ENCODE results near the gene TGM4.

The TGM4 gene

DNA sequence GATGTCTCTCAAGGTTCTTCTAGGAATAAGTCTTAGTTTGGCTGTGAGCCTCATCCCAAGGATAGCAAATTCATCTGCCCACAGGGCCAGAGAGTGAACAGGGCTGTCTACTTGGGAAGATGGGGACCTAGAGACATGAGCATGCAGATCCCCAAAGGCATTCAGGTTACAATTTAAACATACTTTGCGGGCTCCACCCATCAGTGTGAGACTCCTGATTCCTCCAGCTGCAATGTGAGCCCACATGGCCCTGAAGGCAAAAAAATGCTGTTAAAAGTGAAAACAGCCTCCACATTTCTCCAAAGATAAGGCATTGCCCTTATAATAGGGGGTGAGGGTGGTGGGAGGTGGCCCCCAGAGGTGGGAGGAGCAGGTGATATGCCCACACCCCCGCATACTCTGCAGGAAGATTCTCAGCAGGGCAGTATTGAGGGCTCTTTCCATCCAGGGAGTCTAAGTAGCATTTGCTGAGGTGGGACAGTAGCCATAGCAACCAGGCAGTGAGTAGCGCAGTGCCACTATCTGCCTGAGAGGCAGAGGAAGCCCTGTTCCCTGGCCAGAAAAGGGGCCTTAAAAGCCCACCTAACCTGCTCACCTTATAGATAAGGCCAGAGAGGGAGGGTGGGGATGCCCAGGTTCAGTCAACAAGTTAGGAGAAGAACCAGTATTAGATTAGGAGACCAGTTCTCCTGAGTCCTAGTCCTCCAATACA, 31.2 kb downstream of the TGM4 start:
- ATAC-seq: no peak
- TF ChIP-seq OSR1 (CRISPR knock-in tag; IDR thresholded peaks at IDR 0.05) (no peak), GLIS3 (CRISPR knock-in tag; IDR thresholded peaks at IDR 0.05) (no peak), ESRRG (CRISPR knock-in tag; IDR thresholded peaks at IDR 0.05) (no peak), TOX (CRISPR knock-in tag; IDR thresholded peaks at IDR 0.05; ENCODE audit: borderline replicate concordance) (no peak)
- TF ChIP-seq, protein P1, sequence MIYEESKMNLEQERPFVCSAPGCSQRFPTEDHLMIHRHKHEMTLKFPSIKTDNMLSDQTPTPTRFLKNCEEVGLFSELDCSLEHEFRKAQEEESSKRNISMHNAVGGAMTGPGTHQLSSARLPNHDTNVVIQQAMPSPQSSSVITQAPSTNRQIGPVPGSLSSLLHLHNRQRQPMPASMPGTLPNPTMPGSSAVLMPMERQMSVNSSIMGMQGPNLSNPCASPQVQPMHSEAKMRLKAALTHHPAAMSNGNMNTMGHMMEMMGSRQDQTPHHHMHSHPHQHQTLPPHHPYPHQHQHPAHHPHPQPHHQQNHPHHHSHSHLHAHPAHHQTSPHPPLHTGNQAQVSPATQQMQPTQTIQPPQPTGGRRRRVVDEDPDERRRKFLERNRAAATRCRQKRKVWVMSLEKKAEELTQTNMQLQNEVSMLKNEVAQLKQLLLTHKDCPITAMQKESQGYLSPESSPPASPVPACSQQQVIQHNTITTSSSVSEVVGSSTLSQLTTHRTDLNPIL (CRISPR knock-in tag; IDR thresholded peaks at IDR 0.05; ENCODE audit: low read depth): no peak

DNA sequence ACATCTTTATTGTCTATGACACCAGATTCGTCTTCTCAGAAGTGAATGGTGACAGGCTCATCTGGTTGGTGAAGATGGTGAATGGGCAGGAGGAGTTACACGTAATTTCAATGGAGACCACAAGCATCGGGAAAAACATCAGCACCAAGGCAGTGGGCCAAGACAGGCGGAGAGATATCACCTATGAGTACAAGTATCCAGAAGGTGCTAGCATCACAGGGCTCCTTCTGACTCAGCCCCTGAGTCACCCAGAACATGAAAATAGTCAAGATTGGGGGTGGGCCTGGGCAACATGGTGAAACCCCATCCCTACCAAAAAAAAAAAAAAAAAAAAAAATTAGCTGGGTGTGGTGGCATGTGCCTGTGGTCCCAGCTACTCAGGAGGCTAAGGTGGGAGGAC, 32.6 kb downstream of the TGM4 start:
- TF ChIP-seq BACH2 (CRISPR knock-in tag; IDR thresholded peaks at IDR 0.05; ENCODE audit: borderline replicate concordance) (no peak), TCF4 (CRISPR knock-in tag; IDR thresholded peaks at IDR 0.05; ENCODE audit: borderline replicate concordance) (no peak), ZC3H10 (CRISPR knock-in tag; IDR thresholded peaks at IDR 0.05) (no peak), TOX (CRISPR knock-in tag; IDR thresholded peaks at IDR 0.05; ENCODE audit: borderline replicate concordance) (no peak), ISL1 (CRISPR knock-in tag; IDR thresholded peaks at IDR 0.05) (no peak), PPARA (CRISPR knock-in tag; IDR thresholded peaks at IDR 0.05; ENCODE audit: borderline replicate concordance) (no peak), RARB (CRISPR knock-in tag; IDR thresholded peaks at IDR 0.05) (no peak), ZNF70 (CRISPR knock-in tag; IDR thresholded peaks at IDR 0.05) (no peak), ZNF8 (CRISPR knock-in tag; IDR thresholded peaks at IDR 0.05) (no peak), SNAI2 (CRISPR knock-in tag; IDR thresholded peaks at IDR 0.05) (no peak), CSDC2 (CRISPR knock-in tag; IDR thresholded peaks at IDR 0.05) (no peak), ZFP3 (CRISPR knock-in tag; IDR thresholded peaks at IDR 0.05) (no peak), ARNTL (CRISPR knock-in tag; IDR thresholded peaks at IDR 0.05; ENCODE audit: borderline replicate concordance, low read depth) (no peak), ZNF565 (CRISPR knock-in tag; conservative IDR thresholded peaks at IDR 0.05; ENCODE audit: low read depth) (no peak)
- TF ChIP-seq, protein P2, sequence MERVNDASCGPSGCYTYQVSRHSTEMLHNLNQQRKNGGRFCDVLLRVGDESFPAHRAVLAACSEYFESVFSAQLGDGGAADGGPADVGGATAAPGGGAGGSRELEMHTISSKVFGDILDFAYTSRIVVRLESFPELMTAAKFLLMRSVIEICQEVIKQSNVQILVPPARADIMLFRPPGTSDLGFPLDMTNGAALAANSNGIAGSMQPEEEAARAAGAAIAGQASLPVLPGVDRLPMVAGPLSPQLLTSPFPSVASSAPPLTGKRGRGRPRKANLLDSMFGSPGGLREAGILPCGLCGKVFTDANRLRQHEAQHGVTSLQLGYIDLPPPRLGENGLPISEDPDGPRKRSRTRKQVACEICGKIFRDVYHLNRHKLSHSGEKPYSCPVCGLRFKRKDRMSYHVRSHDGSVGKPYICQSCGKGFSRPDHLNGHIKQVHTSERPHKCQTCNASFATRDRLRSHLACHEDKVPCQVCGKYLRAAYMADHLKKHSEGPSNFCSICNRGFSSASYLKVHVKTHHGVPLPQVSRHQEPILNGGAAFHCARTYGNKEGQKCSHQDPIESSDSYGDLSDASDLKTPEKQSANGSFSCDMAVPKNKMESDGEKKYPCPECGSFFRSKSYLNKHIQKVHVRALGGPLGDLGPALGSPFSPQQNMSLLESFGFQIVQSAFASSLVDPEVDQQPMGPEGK (CRISPR knock-in tag; IDR thresholded peaks at IDR 0.05; ENCODE audit: borderline replicate concordance): no peak
- TF ChIP-seq, protein P1 (CRISPR knock-in tag; IDR thresholded peaks at IDR 0.05; ENCODE audit: low read depth): no peak
- ATAC-seq: no peak

DNA sequence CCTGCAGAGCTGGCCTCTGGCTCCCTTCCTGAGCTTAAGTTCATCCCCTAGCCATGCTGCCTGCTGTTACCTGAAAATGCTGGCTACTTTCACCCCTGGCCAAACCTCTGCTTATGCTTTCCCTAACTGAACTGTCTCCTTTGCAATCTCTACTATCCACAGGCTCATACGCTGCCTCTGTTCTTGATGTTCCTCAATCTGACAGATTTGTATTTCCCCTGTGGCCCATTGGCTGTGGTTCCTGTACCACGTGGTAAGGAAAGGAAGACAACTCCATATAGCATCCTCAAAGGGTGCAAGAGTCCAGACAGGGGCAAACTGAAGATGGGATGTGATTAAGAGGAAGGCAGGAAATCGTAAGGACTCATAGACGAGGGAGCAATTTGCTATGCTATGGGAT, 33.2 kb downstream of the TGM4 start:
- no peak for TF ChIP-seq PPARA (CRISPR knock-in tag; IDR thresholded peaks at IDR 0.05; ENCODE audit: borderline replicate concordance)
- no peak for ATAC-seq

DNA sequence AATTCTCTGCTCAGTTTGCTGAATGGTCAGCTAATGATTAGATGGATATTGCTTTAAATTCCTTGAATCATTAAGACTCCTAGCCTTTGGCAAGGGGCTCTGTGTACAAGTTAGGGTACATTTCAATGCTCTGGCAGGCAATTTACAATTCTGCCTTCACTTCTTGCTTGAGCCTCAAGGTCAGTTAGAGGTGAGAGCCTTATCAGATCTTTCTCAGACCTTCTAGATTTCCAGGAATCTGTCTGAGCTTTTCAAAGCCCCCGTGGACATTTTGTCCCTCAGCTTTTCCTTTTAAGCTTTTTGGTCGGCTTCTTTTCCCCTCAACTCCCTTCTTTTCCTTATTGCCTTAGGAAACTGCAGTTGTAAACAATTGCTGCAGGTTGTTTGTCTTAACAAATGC, 34.7 kb downstream of the TGM4 start:
- no peak for ATAC-seq
- no peak for TF ChIP-seq GLIS3 (CRISPR knock-in tag; IDR thresholded peaks at IDR 0.05)
- TF ChIP-seq PPARA (CRISPR knock-in tag; IDR thresholded peaks at IDR 0.05; ENCODE audit: borderline replicate concordance): no peak
- no peak for TF ChIP-seq SNAI2 (CRISPR knock-in tag; IDR thresholded peaks at IDR 0.05)
- TF ChIP-seq TCF4 (CRISPR knock-in tag; IDR thresholded peaks at IDR 0.05; ENCODE audit: borderline replicate concordance): no peak
- no peak for TF ChIP-seq BACH2 (CRISPR knock-in tag; IDR thresholded peaks at IDR 0.05; ENCODE audit: borderline replicate concordance)
- no peak for TF ChIP-seq OSR1 (CRISPR knock-in tag; IDR thresholded peaks at IDR 0.05)
- TF ChIP-seq ISL1 (CRISPR knock-in tag; IDR thresholded peaks at IDR 0.05): no peak
- TF ChIP-seq, protein P1 (CRISPR knock-in tag; IDR thresholded peaks at IDR 0.05; ENCODE audit: low read depth): no peak
- TF ChIP-seq, protein P3, sequence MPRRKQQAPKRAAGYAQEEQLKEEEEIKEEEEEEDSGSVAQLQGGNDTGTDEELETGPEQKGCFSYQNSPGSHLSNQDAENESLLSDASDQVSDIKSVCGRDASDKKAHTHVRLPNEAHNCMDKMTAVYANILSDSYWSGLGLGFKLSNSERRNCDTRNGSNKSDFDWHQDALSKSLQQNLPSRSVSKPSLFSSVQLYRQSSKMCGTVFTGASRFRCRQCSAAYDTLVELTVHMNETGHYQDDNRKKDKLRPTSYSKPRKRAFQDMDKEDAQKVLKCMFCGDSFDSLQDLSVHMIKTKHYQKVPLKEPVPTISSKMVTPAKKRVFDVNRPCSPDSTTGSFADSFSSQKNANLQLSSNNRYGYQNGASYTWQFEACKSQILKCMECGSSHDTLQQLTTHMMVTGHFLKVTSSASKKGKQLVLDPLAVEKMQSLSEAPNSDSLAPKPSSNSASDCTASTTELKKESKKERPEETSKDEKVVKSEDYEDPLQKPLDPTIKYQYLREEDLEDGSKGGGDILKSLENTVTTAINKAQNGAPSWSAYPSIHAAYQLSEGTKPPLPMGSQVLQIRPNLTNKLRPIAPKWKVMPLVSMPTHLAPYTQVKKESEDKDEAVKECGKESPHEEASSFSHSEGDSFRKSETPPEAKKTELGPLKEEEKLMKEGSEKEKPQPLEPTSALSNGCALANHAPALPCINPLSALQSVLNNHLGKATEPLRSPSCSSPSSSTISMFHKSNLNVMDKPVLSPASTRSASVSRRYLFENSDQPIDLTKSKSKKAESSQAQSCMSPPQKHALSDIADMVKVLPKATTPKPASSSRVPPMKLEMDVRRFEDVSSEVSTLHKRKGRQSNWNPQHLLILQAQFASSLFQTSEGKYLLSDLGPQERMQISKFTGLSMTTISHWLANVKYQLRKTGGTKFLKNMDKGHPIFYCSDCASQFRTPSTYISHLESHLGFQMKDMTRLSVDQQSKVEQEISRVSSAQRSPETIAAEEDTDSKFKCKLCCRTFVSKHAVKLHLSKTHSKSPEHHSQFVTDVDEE (CRISPR knock-in tag; IDR thresholded peaks at IDR 0.05): no peak
- no peak for TF ChIP-seq ARNTL (CRISPR knock-in tag; IDR thresholded peaks at IDR 0.05; ENCODE audit: borderline replicate concordance, low read depth)
- no peak for TF ChIP-seq ZC3H10 (CRISPR knock-in tag; IDR thresholded peaks at IDR 0.05)
- no peak for TF ChIP-seq ESRRG (CRISPR knock-in tag; IDR thresholded peaks at IDR 0.05)
- no peak for TF ChIP-seq ZNF8 (CRISPR knock-in tag; IDR thresholded peaks at IDR 0.05)
- TF ChIP-seq, protein P4, sequence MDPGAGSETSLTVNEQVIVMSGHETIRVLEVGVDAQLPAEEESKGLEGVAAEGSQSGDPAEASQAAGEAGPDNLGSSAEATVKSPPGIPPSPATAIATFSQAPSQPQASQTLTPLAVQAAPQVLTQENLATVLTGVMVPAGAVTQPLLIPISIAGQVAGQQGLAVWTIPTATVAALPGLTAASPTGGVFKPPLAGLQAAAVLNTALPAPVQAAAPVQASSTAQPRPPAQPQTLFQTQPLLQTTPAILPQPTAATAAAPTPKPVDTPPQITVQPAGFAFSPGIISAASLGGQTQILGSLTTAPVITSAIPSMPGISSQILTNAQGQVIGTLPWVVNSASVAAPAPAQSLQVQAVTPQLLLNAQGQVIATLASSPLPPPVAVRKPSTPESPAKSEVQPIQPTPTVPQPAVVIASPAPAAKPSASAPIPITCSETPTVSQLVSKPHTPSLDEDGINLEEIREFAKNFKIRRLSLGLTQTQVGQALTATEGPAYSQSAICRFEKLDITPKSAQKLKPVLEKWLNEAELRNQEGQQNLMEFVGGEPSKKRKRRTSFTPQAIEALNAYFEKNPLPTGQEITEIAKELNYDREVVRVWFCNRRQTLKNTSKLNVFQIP (CRISPR knock-in tag; IDR thresholded peaks at IDR 0.05; ENCODE audit: borderline replicate concordance, low read depth): no peak
- TF ChIP-seq, protein P2 (CRISPR knock-in tag; IDR thresholded peaks at IDR 0.05; ENCODE audit: borderline replicate concordance): no peak
- TF ChIP-seq ZFP30 (CRISPR knock-in tag; IDR thresholded peaks at IDR 0.05): no peak

All from SK-N-SH treated with all-trans-retinoic acid at 6 μM for 48 hours (cell line).